GM18861 (cell line): ENCODE data around the gene CSTPP1.
"Not testable (repeated sequence)": the region's sequence is repeated elsewhere in the genome, so short reads cannot be mapped to it uniquely, and the experiment has no call there.

Experiments used
- ATAC-seq: cut with Tn5 transposase; IDR thresholded peaks from one replicate; pipeline ENCODE4 v1.9.1; 2021; ENCODE audit not compliant: unreplicated experiment

Gene CSTPP1

GRCh38 chr11:47198161-47198560, 261.6 kb downstream of the CSTPP1 start:
- not testable (repeated sequence) for ATAC-seq

- ATAC-seq, result no peak
Measured at GRCh38 chr11:47201015-47201414, 264.5 kb downstream of the CSTPP1 start.

GRCh38 chr11:47202576-47202975, 266.0 kb downstream of the CSTPP1 start:
- no peak for ATAC-seq

- no peak for ATAC-seq
Measured at GRCh38 chr11:47204637-47204989, 268.1 kb downstream of the CSTPP1 start.

GRCh38 chr11:47206577-47206976, 270.0 kb downstream of the CSTPP1 start:
- not testable (repeated sequence) for ATAC-seq

- ATAC-seq, result no peak
Measured at GRCh38 chr11:47207459-47207858, 270.9 kb downstream of the CSTPP1 start.

- not testable (repeated sequence) for ATAC-seq
Measured at GRCh38 chr11:47208008-47208552, 271.5 kb downstream of the CSTPP1 start.

- no peak for ATAC-seq
Measured at GRCh38 chr11:47208628-47209027, 272.1 kb downstream of the CSTPP1 start.
